HepG2 (cell line): Measurements from ENCODE around the gene KLHL5. TPM values are rescaled to one million over a fixed set of nuclear protein-coding genes. Genes with fewer than 3 reads are reported as not detected.

Experiments used
- ATAC-seq: fragments of 200-7000 bp; cut with Tn5 transposase; 3 replicates; pipeline ENCODE4 v1.9.1; 2020; ENCODE audit warnings: mild to moderate bottlenecking, moderate library complexity
- BruUV-seq: library from RNA; stranded (reverse); fragments of 400-500 nt; replicated peaks from 2 replicates; lab custom pipeline; 2021; lab: Mats Ljungman, UMichigan
- CTCF ChIA-PET: fragments of 300-600 bp; formaldehyde crosslinking; extraction: SDS; loops from one replicate; lab custom pipeline; 2021; ENCODE audit warnings: low total read pairs, inconsistent platforms, low intra/inter-chr PET ratio; lab: Yijun Ruan, JAX
- POLR2A ChIA-PET: fragments of 350-600 bp; sonication (Branson Sonifier 250); formaldehyde crosslinking; loops from one replicate; lab custom pipeline; 2020; ENCODE audit warnings: antibody characterized with exemption, inconsistent platforms; lab: Yijun Ruan, JAX
- DNase-seq: peaks from one replicate; pipeline ENCODE4 v3.0.0-alpha.2; 2015; ENCODE audit warnings: low spot score
- FAIRE-seq: peaks from 3 replicates; lab custom pipeline; 2011; peaks lifted over from hg19 to GRCh38; lab: Jason Lieb, UNC
- H2AFZ ChIP-seq: one replicate; pipeline ENCODE4 v1.6.1; 2011; ENCODE audit warnings: low read length, inconsistent platforms
- H3K27ac ChIP-seq: fragments of 300-600 bp; 3 replicates; pipeline ENCODE4 v1.8.0; 2011; ENCODE audit warnings: mixed run types, mild to moderate bottlenecking, mixed read lengths, low read length, inconsistent platforms; ENCODE audit not compliant: insufficient read depth; ENCODE audit errors: extremely low read length
- H3K27me3 ChIP-seq, 2 experiments: fragments of 200-600 bp in 1 of 2; 2 replicates in 1 of 2; 3 replicates in 1 of 2; pipeline versions ENCODE4 v1.6.0 to v1.8.0; 2011; ENCODE audit warnings: low read length in 2 of 2, mild to moderate bottlenecking in 2 of 2, moderate library complexity in 2 of 2, inconsistent platforms in 1 of 2; ENCODE audit not compliant: insufficient read depth in 2 of 2, control insufficient read depth in 1 of 2
- H3K36me3 ChIP-seq, 2 experiments: fragments of 200-600 bp in 1 of 2; replicated peaks in 1 of 2; 2 replicates in 1 of 2; 3 replicates in 1 of 2; pipeline versions ENCODE4 v1.5.1 to v1.8.0; 2011; ENCODE audit warnings: low read length in 2 of 2, inconsistent platforms in 1 of 2; ENCODE audit not compliant: insufficient read depth in 2 of 2, control insufficient read depth in 1 of 2
- H3K4me1 ChIP-seq: 2 replicates; pipeline ENCODE4 v1.5.1; 2012; ENCODE audit warnings: low read length, inconsistent platforms; ENCODE audit not compliant: insufficient read depth
- H3K4me2 ChIP-seq: 2 replicates; pipeline ENCODE4 v1.6.0; 2011; ENCODE audit warnings: low read depth, low read length, inconsistent platforms
- H3K4me3 ChIP-seq, 3 experiments: fragments of 200-600 bp in 1 of 3; sonication (generic), shearing (Covaris generic) in 1 of 3; replicated peaks in 1 of 3; 2 replicates each; pipeline ENCODE4 v1.5.1; 2011 to 2016; ENCODE audit warnings: low read length in 3 of 3, inconsistent platforms in 2 of 3, low read depth in 2 of 3, mild to moderate bottlenecking in 2 of 3, control low read depth in 1 of 3, mixed read lengths in 1 of 3; ENCODE audit not compliant: insufficient read depth in 1 of 3
- H3K79me2 ChIP-seq: one replicate; pipeline ENCODE4 v1.6.1; 2011; ENCODE audit warnings: low read length, inconsistent platforms; ENCODE audit not compliant: insufficient read depth
- H3K9ac ChIP-seq: 2 replicates; pipeline ENCODE4 v1.6.0; 2011; ENCODE audit warnings: mild to moderate bottlenecking, low read depth, low read length, inconsistent platforms; ENCODE audit not compliant: insufficient read depth
- H3K9me3 ChIP-seq: 2 replicates; pipeline ENCODE4 v1.5.1; 2012; ENCODE audit warnings: mild to moderate bottlenecking, low read length
- H4K20me1 ChIP-seq: 2 replicates; pipeline ENCODE4 v1.6.0; 2011; ENCODE audit warnings: inconsistent platforms, mild to moderate bottlenecking, low read length, moderate library complexity; ENCODE audit not compliant: insufficient read depth
- CEBPB ChIP-seq: IDR thresholded peaks from 2 replicates; pipeline ENCODE4 v1.6.1; 2011; ENCODE audit warnings: low read depth, low read length, improper control_type of control experiment, borderline replicate concordance
- PHF20 ChIP-seq: sonication (generic); formaldehyde crosslinking; IDR thresholded peaks from 2 replicates; pipeline ENCODE4 v1.5.0; 2020; ENCODE audit warnings: mild to moderate bottlenecking, missing genetic modification reagents
- SAFB2 ChIP-seq: sonication (generic); formaldehyde crosslinking; IDR thresholded peaks from 2 replicates; pipeline ENCODE4 v1.5.1; 2020; ENCODE audit warnings: missing genetic modification reagents, low read depth, mild to moderate bottlenecking, borderline replicate concordance
- SIN3B ChIP-seq: fragments of 150-350 bp; IDR thresholded peaks from 2 replicates; pipeline ENCODE4 v1.6.1; 2014; ENCODE audit warnings: low read length
- ZBTB7B ChIP-seq: sonication (generic); formaldehyde crosslinking; IDR thresholded peaks from 2 replicates; pipeline ENCODE4 v1.4.0; 2020; ENCODE audit warnings: missing genetic modification reagents
- ZNF430 ChIP-seq: sonication (generic); formaldehyde crosslinking; IDR thresholded peaks from 2 replicates; pipeline ENCODE4 v1.9.0; 2021; ENCODE audit warnings: mild to moderate bottlenecking, missing genetic modification reagents
- WGBS: methylation state at CpG from one replicate; pipeline ENCODE4 v1.1.6; 2017; ENCODE audit warnings: low lambda C conversion rate; 5-methylcytosine and 5-hydroxymethylcytosine counted together
- in situ Hi-C: cut with HindIII; loops from 2 replicates; pipeline ENCODE4 v1.10.0; 2017; ENCODE audit warnings: low pct_unique_long_range_greater_than_20kb; ENCODE audit not compliant: extremely low pct_ligation_motif_present
- intact Hi-C: fragments of 100-400 bp; cut with micrococcal nuclease; formaldehyde crosslinking; loops from one replicate; pipeline ENCODE4 v1.10.0; 2022; ENCODE audit not compliant: unreplicated experiment
- polyA plus RNA-seq, 8 experiments: library from polyadenylated mRNA; depleted of rRNA in 3 of 8; stranded (reverse) in 7 of 8; unstranded in 1 of 8; fragments of >200 nt; fragmentation: Illumina TruSeq in 4 of 8; extraction: Trizol in 4 of 8; gene quantifications; 2 replicates each; pipeline versions ENCODE4 v1.2.1 to v1.2.3, GENCODE V29; 2011 to 2016; ENCODE audit warnings: low read depth in 4 of 8, missing spikeins in 1 of 8, mixed read lengths in 1 of 8; ENCODE audit not compliant: insufficient read depth in 1 of 8
- total RNA-seq, 5 experiments: library from RNA; depleted of rRNA; stranded (reverse); fragments of >200 nt; fragmentation: Illumina TruSeq; extraction: Trizol; gene quantifications; 2 replicates each; pipeline ENCODE4 v1.2.3, GENCODE V29; 2016; ENCODE audit warnings: low read depth in 1 of 5
- TF ChIP-seq, protein P1 (sequence below): sonication (generic); formaldehyde crosslinking; IDR thresholded peaks from 2 replicates; pipeline ENCODE4 v1.4.0; 2020; ENCODE audit warnings: missing genetic modification reagents
- TF ChIP-seq, protein P2 (sequence below): sonication (generic); formaldehyde crosslinking; IDR thresholded peaks from 2 replicates; pipeline ENCODE4 v1.4.0; 2020; ENCODE audit warnings: missing genetic modification reagents

KLHL5 gene
- total and polyA plus RNA-seq, 2 of the 13 experiments (the other 11 are each of a cell fraction or from before 2014, with no cell fraction given): 36.2 to 38.7 TPM

DNA sequence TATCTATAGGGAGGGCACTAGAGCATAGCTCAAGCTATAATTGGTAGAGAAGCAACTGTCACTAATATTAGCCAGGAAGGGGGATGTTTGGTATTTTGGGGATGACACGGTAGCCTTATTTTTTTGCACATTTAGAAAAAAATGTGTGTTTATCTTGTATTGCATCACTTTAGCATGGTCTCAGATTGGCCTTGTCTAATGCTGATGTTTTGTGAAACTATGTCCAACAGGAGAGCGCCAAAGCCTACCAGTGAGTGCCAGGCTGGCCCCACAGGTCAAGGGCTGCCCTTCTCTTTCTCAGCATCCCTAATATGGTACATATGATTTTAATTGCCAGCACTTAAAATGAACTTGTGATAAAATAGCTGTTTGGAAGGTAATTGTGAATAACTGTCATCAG is 95.5 kb downstream of the KLHL5 start:
- no peak overlapping the region for H3K4me2 ChIP-seq
- TF ChIP-seq CEBPB (peak; percentile 56; the same call in 1 of the 2 replicates), ZBTB7B (CRISPR knock-in tag) (no peak), SAFB2 (CRISPR knock-in tag) (no peak), SIN3B (no peak), ZNF430 (CRISPR knock-in tag) (no peak), PHF20 (CRISPR knock-in tag) (no peak)
- TF ChIP-seq, protein P1, sequence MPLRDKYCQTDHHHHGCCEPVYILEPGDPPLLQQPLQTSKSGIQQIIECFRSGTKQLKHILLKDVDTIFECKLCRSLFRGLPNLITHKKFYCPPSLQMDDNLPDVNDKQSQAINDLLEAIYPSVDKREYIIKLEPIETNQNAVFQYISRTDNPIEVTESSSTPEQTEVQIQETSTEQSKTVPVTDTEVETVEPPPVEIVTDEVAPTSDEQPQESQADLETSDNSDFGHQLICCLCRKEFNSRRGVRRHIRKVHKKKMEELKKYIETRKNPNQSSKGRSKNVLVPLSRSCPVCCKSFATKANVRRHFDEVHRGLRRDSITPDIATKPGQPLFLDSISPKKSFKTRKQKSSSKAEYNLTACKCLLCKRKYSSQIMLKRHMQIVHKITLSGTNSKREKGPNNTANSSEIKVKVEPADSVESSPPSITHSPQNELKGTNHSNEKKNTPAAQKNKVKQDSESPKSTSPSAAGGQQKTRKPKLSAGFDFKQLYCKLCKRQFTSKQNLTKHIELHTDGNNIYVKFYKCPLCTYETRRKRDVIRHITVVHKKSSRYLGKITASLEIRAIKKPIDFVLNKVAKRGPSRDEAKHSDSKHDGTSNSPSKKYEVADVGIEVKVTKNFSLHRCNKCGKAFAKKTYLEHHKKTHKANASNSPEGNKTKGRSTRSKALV: no peak
- TF ChIP-seq, protein P2, sequence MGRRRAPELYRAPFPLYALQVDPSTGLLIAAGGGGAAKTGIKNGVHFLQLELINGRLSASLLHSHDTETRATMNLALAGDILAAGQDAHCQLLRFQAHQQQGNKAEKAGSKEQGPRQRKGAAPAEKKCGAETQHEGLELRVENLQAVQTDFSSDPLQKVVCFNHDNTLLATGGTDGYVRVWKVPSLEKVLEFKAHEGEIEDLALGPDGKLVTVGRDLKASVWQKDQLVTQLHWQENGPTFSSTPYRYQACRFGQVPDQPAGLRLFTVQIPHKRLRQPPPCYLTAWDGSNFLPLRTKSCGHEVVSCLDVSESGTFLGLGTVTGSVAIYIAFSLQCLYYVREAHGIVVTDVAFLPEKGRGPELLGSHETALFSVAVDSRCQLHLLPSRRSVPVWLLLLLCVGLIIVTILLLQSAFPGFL: no peak
- TF ChIP-seq, all 625 proteins: peak for 1
- Histone ChIP-seq H3K9me3 (no peaks in the 10 kb centered on the region), H2AFZ (no peak overlapping the region), H3K79me2 (no peaks in the 10 kb centered on the region), H3K27me3 (no peaks in the 10 kb centered on the region), H3K4me1 (no peaks in the 10 kb centered on the region), H3K27ac (no peak overlapping the region), H3K4me3 (no peak overlapping the region), H4K20me1 (no peaks in the 10 kb centered on the region), H3K9ac (no peak overlapping the region), H3K36me3 (no peaks in the 10 kb centered on the region)
- CTCF ChIA-PET: no interaction called here
- in situ Hi-C loops (no loop called here), intact Hi-C loops (no loop called here)
- FAIRE-seq (no peak), DNase-seq (no peak), ATAC-seq (no peak)
- BruUV-seq: no TSS peak
- WGBS: 48% methylated on average over 2 of the region's 2 CpGs
- POLR2A ChIA-PET: no interaction called here
